HCT116 (cell line): ENCODE results near the gene GNRHR. TPM values are rescaled to one million over a fixed set of nuclear protein-coding genes. Genes with fewer than 3 reads are reported as not detected.

Experiments used
- ATAC-seq: fragments of 200-7000 bp; cut with Tn5 transposase; 2 replicates; pipeline ENCODE4 v1.9.1; 2020; ENCODE audit warnings: mild to moderate bottlenecking, moderate library complexity
- BruUV-seq: library from RNA; stranded (reverse); fragments of 400-500 nt; replicated peaks from 2 replicates; lab custom pipeline; 2021; lab: Mats Ljungman, UMichigan
- CTCF ChIA-PET: fragments of 300-600 bp; sonication (Branson Sonifier 250); formaldehyde crosslinking; loops from one replicate; lab custom pipeline; 2021; ENCODE audit warnings: antibody characterized with exemption; lab: Charles Lee
- POLR2A ChIA-PET: fragments of 300-600, 350-600 bp; sonication (Branson Sonifier 250); formaldehyde crosslinking; loops from one replicate; lab custom pipeline; 2021; ENCODE audit warnings: antibody characterized with exemption; lab: Charles Lee
- RAD21 ChIA-PET, 2 experiments: fragments of 300-600 bp; sonication (Branson Sonifier 250); formaldehyde crosslinking; loops; one replicate each; lab custom pipeline; 2023; ENCODE audit warnings: low total read pairs in 2 of 2; ENCODE audit not compliant: uncharacterized antibody in 2 of 2, unreplicated experiment in 2 of 2, low non-redundant PET in 1 of 2; lab: Charles Lee
- DNase-seq: peaks from one replicate; pipeline ENCODE4 v3.0.0-alpha.2; 2010; ENCODE audit warnings: low read depth, low spot score
- H2AFZ ChIP-seq: fragments of 200-600 bp; shearing (Covaris generic), sonication (generic); 2 replicates; pipeline ENCODE4 v1.6.1; 2017; ENCODE audit warnings: low read depth, mixed run types, mixed read lengths, antibody characterized with exemption, low read length; ENCODE audit not compliant: poor library complexity, severe bottlenecking
- H3K27ac ChIP-seq: 2 replicates; pipeline ENCODE4 v1.5.1; 2012; ENCODE audit warnings: low read depth, low read length
- H3K27me3 ChIP-seq: fragments of 200-600 bp; sonication (generic); 2 replicates; pipeline ENCODE4 v1.6.1; 2016; ENCODE audit warnings: mixed run types, low read length, mixed read lengths; ENCODE audit not compliant: insufficient read depth
- H3K36me3 ChIP-seq, 2 experiments: fragments of 200-500 bp in 1 of 2; fragments of 200-600 bp in 1 of 2; sonication (Bioruptor generic) in 1 of 2; sonication (generic) in 1 of 2; 2 replicates each; pipeline versions ENCODE4 v1.5.1 to v1.6.1; 2014 to 2016; ENCODE audit warnings: low read length in 2 of 2, inconsistent platforms in 1 of 2, mixed read lengths in 1 of 2, mixed run types in 1 of 2; ENCODE audit not compliant: insufficient read depth in 2 of 2, control insufficient read depth in 1 of 2
- H3K4me1 ChIP-seq, 2 experiments: fragments of 200-600 bp in 1 of 2; sonication (generic) in 1 of 2; 2 replicates each; pipeline versions ENCODE4 v1.5.1 to v1.6.1; 2012 to 2017; ENCODE audit warnings: low read length in 2 of 2, inconsistent platforms in 1 of 2, mild to moderate bottlenecking in 1 of 2, mixed read lengths in 1 of 2, mixed run types in 1 of 2, moderate library complexity in 1 of 2; ENCODE audit not compliant: insufficient read depth in 2 of 2, control insufficient read depth in 1 of 2
- H3K4me2 ChIP-seq: fragments of 200-600 bp; sonication (generic); 2 replicates; pipeline ENCODE4 v1.6.1; 2017; ENCODE audit warnings: mixed run types, low read length, mixed read lengths
- H3K4me3 ChIP-seq, 2 experiments: fragments of 200-600 bp in 1 of 2; sonication (generic) in 1 of 2; replicated peaks in 1 of 2; 2 replicates each; pipeline ENCODE4 v1.5.1; 2011 to 2016; ENCODE audit warnings: low read length in 2 of 2, control low read depth in 1 of 2, low read depth in 1 of 2, mild to moderate bottlenecking in 1 of 2, mixed read lengths in 1 of 2, mixed run types in 1 of 2
- H3K79me2 ChIP-seq: fragments of 200-600 bp; sonication (generic); 2 replicates; pipeline ENCODE4 v1.6.1; 2017; ENCODE audit warnings: mild to moderate bottlenecking, mixed run types, low read length, moderate library complexity, mixed read lengths; ENCODE audit not compliant: insufficient read depth
- H3K9ac ChIP-seq: fragments of 200-600 bp; sonication (generic); 2 replicates; pipeline ENCODE4 v1.6.1; 2016; ENCODE audit warnings: low read length, mixed read lengths
- H3K9me2 ChIP-seq: fragments of 200-600 bp; sonication (generic), shearing (Covaris generic); 2 replicates; pipeline ENCODE4 v1.6.1; 2017; ENCODE audit warnings: mixed run types, mild to moderate bottlenecking, moderate library complexity; ENCODE audit not compliant: insufficient read depth
- H3K9me3 ChIP-seq, 2 experiments: fragments of 200-500 bp in 1 of 2; fragments of 200-600 bp in 1 of 2; sonication (Bioruptor generic) in 1 of 2; sonication (generic) in 1 of 2; 2 replicates each; pipeline ENCODE4 v1.6.1; 2014 to 2017; ENCODE audit warnings: low read length in 2 of 2, mixed read lengths in 2 of 2, inconsistent platforms in 1 of 2, low read depth in 1 of 2, mild to moderate bottlenecking in 1 of 2, mixed run types in 1 of 2, moderate library complexity in 1 of 2; ENCODE audit not compliant: control insufficient read depth in 1 of 2, insufficient read depth in 1 of 2
- H4K20me1 ChIP-seq: fragments of 200-600 bp; sonication (generic), shearing (Covaris generic); 2 replicates; pipeline ENCODE4 v1.6.1; 2017; ENCODE audit warnings: mixed run types, mild to moderate bottlenecking, moderate library complexity; ENCODE audit not compliant: insufficient read depth
- CBX3 ChIP-seq: IDR thresholded peaks from 2 replicates; pipeline ENCODE4 v1.6.1; 2012; ENCODE audit warnings: low read depth
- EGR1 ChIP-seq: IDR thresholded peaks from 2 replicates; pipeline ENCODE4 v1.6.1; 2012; ENCODE audit warnings: low read depth
- ELF1 ChIP-seq: IDR thresholded peaks from 2 replicates; pipeline ENCODE4 v1.6.1; 2012; ENCODE audit warnings: low read depth, borderline replicate concordance
- EZH2phosphoT487 ChIP-seq: fragments of 200-600 bp; IDR thresholded peaks from 2 replicates; pipeline ENCODE4 v1.6.1; 2018; ENCODE audit warnings: antibody characterized with exemption, borderline replicate concordance
- POLR2A ChIP-seq: IDR thresholded peaks from 2 replicates; pipeline ENCODE4 v1.7.0; 2011; ENCODE audit warnings: borderline replicate concordance; ENCODE audit not compliant: insufficient read depth, insufficient read length; ENCODE audit errors: extremely low read depth
- RAD21 ChIP-seq: IDR thresholded peaks from 2 replicates; pipeline ENCODE4 v1.6.1; 2012; ENCODE audit warnings: low read depth, mild to moderate bottlenecking
- YY1 ChIP-seq: IDR thresholded peaks from 2 replicates; pipeline ENCODE4 v1.6.1; 2011; ENCODE audit warnings: low read length, low read depth, moderate library complexity, mild to moderate bottlenecking; ENCODE audit not compliant: insufficient replicate concordance; ENCODE audit errors: extremely low read depth
- ZFX ChIP-seq: fragments of 450-650 bp; IDR thresholded peaks from 2 replicates; pipeline ENCODE4 v1.6.1; 2017
- ZNF274 ChIP-seq: fragments of 200-500 bp; sonication (Bioruptor generic); IDR thresholded peaks from 2 replicates; pipeline ENCODE4 v1.6.1; 2014; ENCODE audit warnings: mild to moderate bottlenecking, low read depth, low read length, inconsistent platforms
- intact Hi-C: fragments of 100-400 bp; cut with micrococcal nuclease; formaldehyde crosslinking; loops from 2 replicates; pipeline ENCODE4 v1.10.0; 2022
- total RNA-seq: library from RNA; stranded (reverse); gene quantifications from one replicate; pipeline ENCODE4 v1.2.1, GENCODE V29; 2021; ENCODE audit not compliant: unreplicated experiment
- TF ChIP-seq, protein P1 (sequence below): IDR thresholded peaks from 2 replicates; pipeline ENCODE4 v1.6.1; 2012; ENCODE audit warnings: low read depth
- TF ChIP-seq, protein P2 (sequence below): IDR thresholded peaks from 2 replicates; pipeline ENCODE4 v1.6.1; 2012
- TF ChIP-seq, protein P3 (sequence below): IDR thresholded peaks from 2 replicates; pipeline ENCODE4 v1.6.1; 2011; ENCODE audit warnings: mild to moderate bottlenecking, low read length, moderate library complexity; ENCODE audit not compliant: insufficient replicate concordance; ENCODE audit errors: extremely low read depth
- TF ChIP-seq, protein P4 (sequence below), 3 experiments: fragments of 200-600 bp in 1 of 3; sonication (generic) in 1 of 3; IDR thresholded peaks in 2 of 3; conservative IDR thresholded peaks in 1 of 3; 2 replicates each; pipeline ENCODE4 v1.5.1; 2012 to 2017; ENCODE audit warnings: low read depth in 2 of 3, low read length in 2 of 3, antibody characterized with exemption in 1 of 3, borderline replicate concordance in 1 of 3, control low read depth in 1 of 3, mild to moderate bottlenecking in 1 of 3, mixed read lengths in 1 of 3, mixed run types in 1 of 3, moderate library complexity in 1 of 3; ENCODE audit not compliant: insufficient read depth in 1 of 3

Gene GNRHR
- total RNA-seq, 1 experiment from 2014 or later = not detected

DNA sequence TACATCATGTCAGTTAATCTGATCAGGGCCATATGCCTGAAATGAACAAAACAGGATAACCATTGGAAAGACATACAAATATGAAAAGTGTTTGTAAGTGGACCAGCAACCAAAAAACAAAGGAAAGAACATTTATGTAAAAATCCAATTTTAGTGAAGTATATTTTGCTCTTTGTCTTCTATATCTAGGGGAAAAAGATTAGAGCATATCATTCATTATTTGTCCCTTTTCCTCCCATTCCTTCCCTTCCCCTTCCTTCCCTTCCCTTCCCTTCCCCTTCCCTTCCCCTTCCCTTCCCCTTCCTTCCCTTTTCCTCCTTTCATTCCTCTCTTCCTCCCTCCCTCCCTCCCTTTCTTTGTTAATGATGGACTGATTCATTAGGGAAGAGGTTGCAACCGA, 1.8 kb upstream of the GNRHR start (continued):
- TF ChIP-seq, protein P1, sequence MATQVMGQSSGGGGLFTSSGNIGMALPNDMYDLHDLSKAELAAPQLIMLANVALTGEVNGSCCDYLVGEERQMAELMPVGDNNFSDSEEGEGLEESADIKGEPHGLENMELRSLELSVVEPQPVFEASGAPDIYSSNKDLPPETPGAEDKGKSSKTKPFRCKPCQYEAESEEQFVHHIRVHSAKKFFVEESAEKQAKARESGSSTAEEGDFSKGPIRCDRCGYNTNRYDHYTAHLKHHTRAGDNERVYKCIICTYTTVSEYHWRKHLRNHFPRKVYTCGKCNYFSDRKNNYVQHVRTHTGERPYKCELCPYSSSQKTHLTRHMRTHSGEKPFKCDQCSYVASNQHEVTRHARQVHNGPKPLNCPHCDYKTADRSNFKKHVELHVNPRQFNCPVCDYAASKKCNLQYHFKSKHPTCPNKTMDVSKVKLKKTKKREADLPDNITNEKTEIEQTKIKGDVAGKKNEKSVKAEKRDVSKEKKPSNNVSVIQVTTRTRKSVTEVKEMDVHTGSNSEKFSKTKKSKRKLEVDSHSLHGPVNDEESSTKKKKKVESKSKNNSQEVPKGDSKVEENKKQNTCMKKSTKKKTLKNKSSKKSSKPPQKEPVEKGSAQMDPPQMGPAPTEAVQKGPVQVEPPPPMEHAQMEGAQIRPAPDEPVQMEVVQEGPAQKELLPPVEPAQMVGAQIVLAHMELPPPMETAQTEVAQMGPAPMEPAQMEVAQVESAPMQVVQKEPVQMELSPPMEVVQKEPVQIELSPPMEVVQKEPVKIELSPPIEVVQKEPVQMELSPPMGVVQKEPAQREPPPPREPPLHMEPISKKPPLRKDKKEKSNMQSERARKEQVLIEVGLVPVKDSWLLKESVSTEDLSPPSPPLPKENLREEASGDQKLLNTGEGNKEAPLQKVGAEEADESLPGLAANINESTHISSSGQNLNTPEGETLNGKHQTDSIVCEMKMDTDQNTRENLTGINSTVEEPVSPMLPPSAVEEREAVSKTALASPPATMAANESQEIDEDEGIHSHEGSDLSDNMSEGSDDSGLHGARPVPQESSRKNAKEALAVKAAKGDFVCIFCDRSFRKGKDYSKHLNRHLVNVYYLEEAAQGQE = no peak

DNA sequence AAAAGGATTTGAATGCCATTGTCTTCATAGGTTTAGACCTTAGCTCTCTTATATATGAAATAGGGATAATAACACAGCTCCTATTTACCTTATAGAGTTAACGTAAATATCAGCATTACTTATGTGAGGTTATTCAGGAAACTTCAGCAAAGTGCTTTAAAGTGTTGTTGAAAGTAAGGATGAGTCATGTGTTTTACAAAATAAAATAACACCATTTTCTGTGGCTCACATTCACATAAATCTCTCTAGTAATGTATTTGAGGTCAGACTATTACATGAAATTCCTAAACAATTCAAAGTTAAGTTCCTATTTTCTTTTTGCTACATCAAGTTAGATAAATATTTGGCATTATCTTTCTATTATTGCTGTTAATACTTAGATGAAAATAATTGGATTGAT, 2.9 kb downstream of the GNRHR start:
- Histone ChIP-seq H3K27me3 (no peaks in the 10 kb centered on the region), H3K9me2 (no peaks in the 10 kb centered on the region), H3K27ac (no peak overlapping the region), H3K4me2 (no peak overlapping the region), H3K9ac (no peak overlapping the region), H3K36me3 (no peaks in the 10 kb centered on the region), H3K79me2 (no peaks in the 10 kb centered on the region), H3K9me3 (no peaks in the 10 kb centered on the region), H2AFZ (no peak overlapping the region)
- ChIA-PET POLR2A (no interaction called here), CTCF (no interaction called here)
- DNase-seq (no peak), ATAC-seq (no peak)
- intact Hi-C loops = no loop called here
- BruUV-seq = no TSS peak
- TF ChIP-seq, protein P2, sequence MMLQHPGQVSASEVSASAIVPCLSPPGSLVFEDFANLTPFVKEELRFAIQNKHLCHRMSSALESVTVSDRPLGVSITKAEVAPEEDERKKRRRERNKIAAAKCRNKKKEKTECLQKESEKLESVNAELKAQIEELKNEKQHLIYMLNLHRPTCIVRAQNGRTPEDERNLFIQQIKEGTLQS = no peak
- TF ChIP-seq ELF1 (no peak), CBX3 (no peak), ZFX (no peak), RAD21 (no peak), EGR1 (no peak), YY1 (no peak), EZH2phosphoT487 (no peak), POLR2A (no peak), ZNF274 (no peak)
- TF ChIP-seq, protein P1 = no peak
- TF ChIP-seq, protein P3, sequence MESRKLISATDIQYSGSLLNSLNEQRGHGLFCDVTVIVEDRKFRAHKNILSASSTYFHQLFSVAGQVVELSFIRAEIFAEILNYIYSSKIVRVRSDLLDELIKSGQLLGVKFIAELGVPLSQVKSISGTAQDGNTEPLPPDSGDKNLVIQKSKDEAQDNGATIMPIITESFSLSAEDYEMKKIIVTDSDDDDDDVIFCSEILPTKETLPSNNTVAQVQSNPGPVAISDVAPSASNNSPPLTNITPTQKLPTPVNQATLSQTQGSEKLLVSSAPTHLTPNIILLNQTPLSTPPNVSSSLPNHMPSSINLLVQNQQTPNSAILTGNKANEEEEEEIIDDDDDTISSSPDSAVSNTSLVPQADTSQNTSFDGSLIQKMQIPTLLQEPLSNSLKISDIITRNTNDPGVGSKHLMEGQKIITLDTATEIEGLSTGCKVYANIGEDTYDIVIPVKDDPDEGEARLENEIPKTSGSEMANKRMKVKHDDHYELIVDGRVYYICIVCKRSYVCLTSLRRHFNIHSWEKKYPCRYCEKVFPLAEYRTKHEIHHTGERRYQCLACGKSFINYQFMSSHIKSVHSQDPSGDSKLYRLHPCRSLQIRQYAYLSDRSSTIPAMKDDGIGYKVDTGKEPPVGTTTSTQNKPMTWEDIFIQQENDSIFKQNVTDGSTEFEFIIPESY = no peak
- TF ChIP-seq, protein P4, sequence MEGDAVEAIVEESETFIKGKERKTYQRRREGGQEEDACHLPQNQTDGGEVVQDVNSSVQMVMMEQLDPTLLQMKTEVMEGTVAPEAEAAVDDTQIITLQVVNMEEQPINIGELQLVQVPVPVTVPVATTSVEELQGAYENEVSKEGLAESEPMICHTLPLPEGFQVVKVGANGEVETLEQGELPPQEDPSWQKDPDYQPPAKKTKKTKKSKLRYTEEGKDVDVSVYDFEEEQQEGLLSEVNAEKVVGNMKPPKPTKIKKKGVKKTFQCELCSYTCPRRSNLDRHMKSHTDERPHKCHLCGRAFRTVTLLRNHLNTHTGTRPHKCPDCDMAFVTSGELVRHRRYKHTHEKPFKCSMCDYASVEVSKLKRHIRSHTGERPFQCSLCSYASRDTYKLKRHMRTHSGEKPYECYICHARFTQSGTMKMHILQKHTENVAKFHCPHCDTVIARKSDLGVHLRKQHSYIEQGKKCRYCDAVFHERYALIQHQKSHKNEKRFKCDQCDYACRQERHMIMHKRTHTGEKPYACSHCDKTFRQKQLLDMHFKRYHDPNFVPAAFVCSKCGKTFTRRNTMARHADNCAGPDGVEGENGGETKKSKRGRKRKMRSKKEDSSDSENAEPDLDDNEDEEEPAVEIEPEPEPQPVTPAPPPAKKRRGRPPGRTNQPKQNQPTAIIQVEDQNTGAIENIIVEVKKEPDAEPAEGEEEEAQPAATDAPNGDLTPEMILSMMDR (IDR thresholded peaks at IDR 0.05 in 2 of 3, conservative IDR thresholded peaks at IDR 0.05 in 1 of 3; ENCODE audit: borderline replicate concordance in 1 of 3, insufficient read depth in 1 of 3, low read depth in 2 of 3, low read length in 2 of 3) = no peak
- TF ChIP-seq, all 23 proteins: peak for 0
- Histone ChIP-seq H3K4me1 (no peaks in the 10 kb centered on the region), H4K20me1 (no peaks in the 10 kb centered on the region), H3K4me3 (no peak overlapping the region)
- RAD21 ChIA-PET = no interaction called here
